ENCODE results near the gene MYBPC2.

Gene MYBPC2

DNA sequence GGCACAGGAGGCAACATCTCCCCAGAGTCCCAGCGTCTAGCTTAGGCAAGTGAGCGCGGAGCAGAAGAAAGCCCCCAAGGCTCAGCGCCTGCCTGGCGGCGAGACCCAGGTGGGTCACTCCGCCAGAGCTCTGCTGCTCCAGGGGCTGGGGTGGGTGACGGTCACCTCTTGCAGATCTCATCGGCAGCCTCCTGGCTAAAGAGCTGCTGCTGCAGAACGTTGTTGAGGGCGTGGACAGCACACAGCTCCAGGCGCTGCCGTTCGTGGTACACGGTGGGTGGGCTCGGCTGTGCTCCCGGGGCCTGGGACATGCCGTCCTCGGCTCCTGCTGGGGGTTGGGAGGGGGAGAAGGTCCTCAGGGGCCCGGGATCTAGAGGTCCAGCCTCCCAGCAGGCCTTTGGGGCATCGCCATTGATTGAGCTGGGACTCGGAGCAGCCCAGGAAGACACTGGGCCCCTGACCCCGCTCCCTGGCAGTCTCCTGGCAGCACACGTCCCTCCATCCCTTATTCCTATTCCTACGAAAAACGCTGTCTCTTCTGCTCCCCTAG, 77.5 kb downstream of the MYBPC2 start:
- in situ Hi-C loops (cut with MboI; ENCODE audit: low pct_unique_long_range_greater_than_20kb, low sequenced_read_pairs), result no loop called here
- DNase-seq, result no peak

DNA sequence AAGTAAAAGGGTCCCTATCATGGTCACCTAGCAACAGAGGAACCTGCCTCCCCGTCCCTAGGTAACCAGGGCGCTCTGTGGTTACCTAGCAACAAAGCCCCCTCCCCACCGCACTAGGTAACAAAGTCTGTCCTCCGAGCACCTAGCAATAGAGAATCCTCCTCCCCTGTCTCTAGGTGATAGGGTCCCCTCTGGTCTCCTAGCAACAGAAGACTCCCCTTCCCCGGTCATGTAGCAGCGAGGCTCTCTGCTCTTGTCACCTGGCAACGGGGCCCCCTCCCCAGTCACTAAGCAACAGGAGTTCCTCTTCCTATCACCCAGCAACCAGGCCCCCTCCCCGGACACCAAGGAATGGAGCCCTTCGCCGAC, 78.0 kb downstream of the MYBPC2 start:
- DNase-seq, result no peak
- in situ Hi-C loops (cut with MboI; ENCODE audit: low pct_unique_long_range_greater_than_20kb, low sequenced_read_pairs), result no loop called here

DNA sequence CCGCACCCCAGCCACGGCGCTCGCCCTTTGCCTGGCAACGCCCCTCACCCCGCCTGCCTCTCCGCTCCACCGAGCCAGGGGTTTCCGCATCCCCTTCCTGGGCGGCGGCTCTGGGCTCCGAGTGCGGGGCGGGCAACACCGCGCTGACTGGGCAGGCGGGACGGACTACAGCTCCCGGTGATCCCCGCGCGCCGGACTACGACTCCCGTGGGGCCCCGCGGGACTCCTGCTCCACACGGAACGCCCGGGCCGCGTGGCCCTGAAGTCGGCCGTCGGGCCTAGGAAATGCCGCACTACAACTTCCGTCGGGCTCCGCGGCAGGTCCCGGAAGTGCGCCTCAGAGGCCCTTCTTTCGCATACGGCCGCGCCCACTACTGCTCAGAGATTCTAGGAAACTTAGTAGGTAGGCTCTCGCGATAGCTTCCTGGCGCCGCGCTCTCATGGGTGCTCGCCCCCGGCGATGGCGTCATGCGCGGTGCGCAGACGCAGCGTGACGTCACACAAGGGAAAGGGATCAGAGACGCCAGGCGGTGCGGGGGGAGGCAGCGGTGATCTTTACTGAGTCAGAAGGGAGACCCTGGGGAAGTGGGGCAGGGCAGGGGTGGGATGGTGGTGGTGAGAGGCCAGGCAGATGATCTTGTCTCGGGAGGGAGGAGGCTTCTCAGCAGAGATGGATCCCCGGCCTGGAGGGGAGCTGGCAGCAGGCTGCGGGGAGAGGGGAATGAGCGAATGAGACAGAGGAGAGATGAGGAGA, 78.6 kb downstream of the MYBPC2 start, which contains the start of gene JOSD2:
JOSD2 (minus strand) TSS at position 123 of the 754 bp plus-strand sequence. CDS start 760 bp downstream, outside the sequence.
- in situ Hi-C loops (cut with MboI; ENCODE audit: low pct_unique_long_range_greater_than_20kb, low sequenced_read_pairs), result no loop called here
- peak; percentile 98 for DNase-seq

- in situ Hi-C loops (cut with MboI; ENCODE audit: low pct_unique_long_range_greater_than_20kb, low sequenced_read_pairs), result no loop called here
- DNase-seq, result no peak
Observed at GRCh38 chr19:50512112-50512998, 79.7 kb downstream of the MYBPC2 start.

DNA sequence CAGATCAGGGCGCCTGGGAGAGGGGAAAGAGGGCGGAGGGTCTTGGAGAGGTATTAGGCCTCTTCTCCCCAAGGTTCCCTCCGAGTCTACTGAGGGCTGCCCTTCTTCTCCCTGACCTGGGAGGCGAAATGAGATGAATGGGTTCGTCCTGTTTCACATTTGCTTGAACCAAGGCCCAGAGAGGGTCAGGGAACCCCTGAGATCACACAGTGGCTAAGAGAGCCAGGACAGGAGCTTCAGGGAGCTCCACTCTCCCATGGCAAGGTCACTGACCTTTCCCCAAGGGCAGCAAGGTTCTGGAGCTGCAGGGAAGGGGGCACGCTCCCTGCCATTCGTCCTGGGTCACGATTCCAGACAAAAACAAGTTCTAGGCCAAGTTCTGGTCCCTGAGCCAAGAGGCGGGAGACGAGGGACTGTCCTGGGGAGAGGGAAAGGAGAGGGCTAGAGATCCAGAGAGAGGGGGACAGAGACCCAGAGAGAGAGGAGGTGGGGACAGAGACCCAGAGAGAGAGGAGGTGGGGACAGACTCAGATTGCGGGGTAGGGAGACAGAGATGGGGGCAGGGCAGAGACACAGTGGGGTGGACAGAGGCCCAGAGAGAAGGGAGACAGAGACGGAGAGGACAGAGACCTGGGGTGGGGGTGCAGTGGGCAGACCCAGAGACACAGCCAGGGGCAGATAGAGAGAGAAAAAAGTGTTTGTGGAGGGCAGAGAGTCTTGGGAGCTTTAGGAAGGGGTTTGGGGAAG, 80.5 kb downstream of the MYBPC2 start:
- in situ Hi-C loops (cut with MboI; ENCODE audit: low pct_unique_long_range_greater_than_20kb, low sequenced_read_pairs), result no loop called here
- DNase-seq, result no peak

DNA sequence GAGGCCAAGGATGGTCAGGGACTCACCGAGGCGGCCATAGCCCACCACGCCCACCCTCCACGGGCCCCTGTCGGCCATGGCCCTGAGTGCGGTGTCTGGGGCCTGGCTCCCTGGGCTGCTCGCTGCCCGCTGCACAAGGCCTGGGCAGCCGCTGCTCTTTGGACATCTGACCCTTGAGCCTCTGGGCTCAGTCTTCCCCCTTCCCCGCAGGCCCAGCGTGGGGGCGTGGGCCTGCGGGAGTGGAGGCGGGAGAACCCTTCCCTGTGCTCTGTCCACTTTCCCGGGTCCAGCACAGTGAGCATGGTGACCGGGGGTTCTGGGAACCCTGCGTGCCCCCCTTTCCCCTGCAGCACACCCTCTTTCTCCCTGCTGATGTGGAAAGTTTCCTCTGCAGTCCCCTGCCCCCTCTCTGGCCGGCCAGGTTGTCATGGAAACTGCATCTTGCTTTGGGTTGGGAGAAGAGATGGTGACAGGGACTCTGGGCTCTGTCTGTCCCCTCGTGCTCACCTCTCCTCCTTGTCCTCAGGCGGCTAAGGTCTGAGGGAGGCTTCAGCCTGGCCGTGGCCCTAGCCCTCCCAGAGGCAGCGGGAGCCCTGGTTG, 81.2 kb downstream of the MYBPC2 start, which contains the start of gene ASPDH:
ASPDH (minus strand) TSS at position 168 of the 600 bp plus-strand sequence; CDS start at position 78, 90 bp downstream.
- DNase-seq, result no peak
- in situ Hi-C loops (cut with MboI; ENCODE audit: low pct_unique_long_range_greater_than_20kb, low sequenced_read_pairs), result no loop called here

- in situ Hi-C loops (cut with MboI; ENCODE audit: low pct_unique_long_range_greater_than_20kb, low sequenced_read_pairs), result no loop called here
- DNase-seq, result no peak
Observed at GRCh38 chr19:50514346-50515167, 81.9 kb downstream of the MYBPC2 start.

DNA sequence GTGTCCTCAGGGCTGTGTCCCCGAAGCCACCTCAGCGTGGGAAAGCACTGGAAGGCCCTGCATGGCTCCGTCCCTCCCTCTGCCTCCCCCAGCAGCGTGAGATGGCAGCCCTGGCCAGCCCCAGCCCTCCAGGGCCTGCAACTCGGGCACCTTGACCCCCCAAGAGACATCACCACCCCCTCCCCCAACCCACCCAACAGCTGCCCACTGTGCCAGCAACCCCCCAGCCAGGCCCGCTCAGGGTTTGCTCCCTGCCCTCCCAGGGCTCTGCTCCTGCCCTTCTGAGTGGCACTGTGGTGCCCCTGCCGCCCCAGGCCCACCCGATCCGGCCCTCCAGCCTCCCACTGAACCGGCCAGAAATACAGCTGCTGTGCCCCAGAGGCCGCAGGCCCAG, 82.5 kb downstream of the MYBPC2 start:
- in situ Hi-C loops (cut with MboI; ENCODE audit: low pct_unique_long_range_greater_than_20kb, low sequenced_read_pairs), result no loop called here
- DNase-seq, result no peak
